ENCODE results near the gene SPC24. TPM values are rescaled to one million over a fixed set of nuclear protein-coding genes. Genes with fewer than 3 reads are reported as not detected.

SPC24 gene
- total RNA-seq, 1 experiment from 2014 or later, result 33.9 TPM

DNA sequence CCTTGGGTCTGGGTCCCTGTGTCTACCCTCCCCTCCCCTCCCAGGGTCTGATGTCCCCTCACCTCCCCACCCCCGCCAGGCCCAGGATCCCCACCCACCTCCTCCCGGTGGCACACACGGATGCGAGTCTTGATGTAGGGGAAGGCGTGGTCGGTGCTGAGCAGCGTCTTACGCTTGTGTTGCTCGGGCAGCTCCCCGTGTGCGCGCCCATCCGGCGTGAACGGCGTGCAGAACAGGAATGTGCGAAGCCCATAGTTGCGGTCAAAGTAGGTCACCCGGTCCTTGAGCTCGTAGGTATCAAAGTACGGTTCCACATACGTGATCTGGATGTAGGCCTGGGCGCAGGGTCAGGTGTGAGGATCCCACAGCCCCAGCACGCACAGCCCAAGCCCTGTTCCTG lies 46.2 kb upstream of the SPC24 start:
- no TSS peak for BruUV-seq (replicated peaks)
- Histone ChIP-seq H3K79me2 (ENCODE audit: insufficient read depth, low read length) (no peaks in the 10 kb centered on the region), H3K4me1 (ENCODE audit: control insufficient read depth in 1 of 2, insufficient read depth in 2 of 2, low read length in 2 of 2) (peaks cover 19 to 31% of the 10 kb centered on the region in 2 experiments), H2AFZ (ENCODE audit: low read depth, low read length, poor library complexity, severe bottlenecking) (no peak overlapping the region), H3K9ac (ENCODE audit: low read length) (no peak overlapping the region), H3K27me3 (ENCODE audit: insufficient read depth, low read length) (no peaks in the 10 kb centered on the region), H3K36me3 (ENCODE audit: control insufficient read depth in 1 of 2, insufficient read depth in 2 of 2, low read length in 2 of 2) (peaks cover 0 to 3% of the 10 kb centered on the region in 2 experiments; a peak in 1 of 4 replicates), H3K4me3 (replicated peaks in 1 of 2; ENCODE audit: low read depth in 1 of 2, low read length in 2 of 2) (no peak overlapping the region), H3K27ac (ENCODE audit: low read depth, low read length) (no peak overlapping the region), H3K4me2 (ENCODE audit: low read length) (no peak overlapping the region), H4K20me1 (ENCODE audit: insufficient read depth) (no peaks in the 10 kb centered on the region), H3K9me2 (ENCODE audit: insufficient read depth) (no peaks in the 10 kb centered on the region), H3K9me3 (ENCODE audit: control insufficient read depth in 1 of 2, insufficient read depth in 1 of 2, low read depth in 1 of 2, low read length in 2 of 2) (no peaks in the 10 kb centered on the region)
- ATAC-seq, result no peak
- ChIA-PET POLR2A (no interaction called here), CTCF (interaction anchor here (1.0 kb wide), 1 partner anchor 64 kb away, joined by 4 read pairs; no protein-coding TSS in a partner anchor), RAD21 (ENCODE audit: low non-redundant PET in 1 of 2, low total read pairs in 2 of 2, uncharacterized antibody in 2 of 2, unreplicated experiment in 2 of 2) (no interaction called here)
- no peak for DNase-seq (ENCODE audit: low read depth, low spot score)
- TF ChIP-seq, protein P1, sequence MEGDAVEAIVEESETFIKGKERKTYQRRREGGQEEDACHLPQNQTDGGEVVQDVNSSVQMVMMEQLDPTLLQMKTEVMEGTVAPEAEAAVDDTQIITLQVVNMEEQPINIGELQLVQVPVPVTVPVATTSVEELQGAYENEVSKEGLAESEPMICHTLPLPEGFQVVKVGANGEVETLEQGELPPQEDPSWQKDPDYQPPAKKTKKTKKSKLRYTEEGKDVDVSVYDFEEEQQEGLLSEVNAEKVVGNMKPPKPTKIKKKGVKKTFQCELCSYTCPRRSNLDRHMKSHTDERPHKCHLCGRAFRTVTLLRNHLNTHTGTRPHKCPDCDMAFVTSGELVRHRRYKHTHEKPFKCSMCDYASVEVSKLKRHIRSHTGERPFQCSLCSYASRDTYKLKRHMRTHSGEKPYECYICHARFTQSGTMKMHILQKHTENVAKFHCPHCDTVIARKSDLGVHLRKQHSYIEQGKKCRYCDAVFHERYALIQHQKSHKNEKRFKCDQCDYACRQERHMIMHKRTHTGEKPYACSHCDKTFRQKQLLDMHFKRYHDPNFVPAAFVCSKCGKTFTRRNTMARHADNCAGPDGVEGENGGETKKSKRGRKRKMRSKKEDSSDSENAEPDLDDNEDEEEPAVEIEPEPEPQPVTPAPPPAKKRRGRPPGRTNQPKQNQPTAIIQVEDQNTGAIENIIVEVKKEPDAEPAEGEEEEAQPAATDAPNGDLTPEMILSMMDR (IDR thresholded peaks at IDR 0.05 in 2 of 3, conservative IDR thresholded peaks at IDR 0.05 in 1 of 3; ENCODE audit: borderline replicate concordance in 1 of 3, insufficient read depth in 1 of 3, low read depth in 2 of 3, low read length in 2 of 3), result no peak
- TF ChIP-seq ZNF274 (IDR thresholded peaks at IDR 0.05; ENCODE audit: low read depth, low read length), result no peak
- no peak for TF ChIP-seq SIN3A (IDR thresholded peaks at IDR 0.05; ENCODE audit: low read depth)
- TF ChIP-seq POLR2A (IDR thresholded peaks at IDR 0.05; ENCODE audit: borderline replicate concordance, extremely low read depth, insufficient read depth, insufficient read length), result no peak
- no peak for TF ChIP-seq EGR1 (IDR thresholded peaks at IDR 0.05; ENCODE audit: low read depth)
- no peak for TF ChIP-seq JUND (IDR thresholded peaks at IDR 0.05)
- no peak for TF ChIP-seq FOSL1 (IDR thresholded peaks at IDR 0.05; ENCODE audit: low read depth)
- TF ChIP-seq ELF1 (IDR thresholded peaks at IDR 0.05; ENCODE audit: borderline replicate concordance, low read depth), result no peak
- TF ChIP-seq SP1 (IDR thresholded peaks at IDR 0.05; ENCODE audit: low read depth), result no peak
- TF ChIP-seq EZH2phosphoT487 (IDR thresholded peaks at IDR 0.05; ENCODE audit: borderline replicate concordance), result no peak
- TF ChIP-seq, protein P2, sequence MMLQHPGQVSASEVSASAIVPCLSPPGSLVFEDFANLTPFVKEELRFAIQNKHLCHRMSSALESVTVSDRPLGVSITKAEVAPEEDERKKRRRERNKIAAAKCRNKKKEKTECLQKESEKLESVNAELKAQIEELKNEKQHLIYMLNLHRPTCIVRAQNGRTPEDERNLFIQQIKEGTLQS (IDR thresholded peaks at IDR 0.05), result no peak
- no peak for TF ChIP-seq RAD21 (IDR thresholded peaks at IDR 0.05; ENCODE audit: low read depth)
- TF ChIP-seq CBX3 (IDR thresholded peaks at IDR 0.05; ENCODE audit: low read depth), result no peak
- TF ChIP-seq, protein P3, sequence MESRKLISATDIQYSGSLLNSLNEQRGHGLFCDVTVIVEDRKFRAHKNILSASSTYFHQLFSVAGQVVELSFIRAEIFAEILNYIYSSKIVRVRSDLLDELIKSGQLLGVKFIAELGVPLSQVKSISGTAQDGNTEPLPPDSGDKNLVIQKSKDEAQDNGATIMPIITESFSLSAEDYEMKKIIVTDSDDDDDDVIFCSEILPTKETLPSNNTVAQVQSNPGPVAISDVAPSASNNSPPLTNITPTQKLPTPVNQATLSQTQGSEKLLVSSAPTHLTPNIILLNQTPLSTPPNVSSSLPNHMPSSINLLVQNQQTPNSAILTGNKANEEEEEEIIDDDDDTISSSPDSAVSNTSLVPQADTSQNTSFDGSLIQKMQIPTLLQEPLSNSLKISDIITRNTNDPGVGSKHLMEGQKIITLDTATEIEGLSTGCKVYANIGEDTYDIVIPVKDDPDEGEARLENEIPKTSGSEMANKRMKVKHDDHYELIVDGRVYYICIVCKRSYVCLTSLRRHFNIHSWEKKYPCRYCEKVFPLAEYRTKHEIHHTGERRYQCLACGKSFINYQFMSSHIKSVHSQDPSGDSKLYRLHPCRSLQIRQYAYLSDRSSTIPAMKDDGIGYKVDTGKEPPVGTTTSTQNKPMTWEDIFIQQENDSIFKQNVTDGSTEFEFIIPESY (IDR thresholded peaks at IDR 0.05; ENCODE audit: extremely low read depth, insufficient replicate concordance, low read length), result no peak
- no peak for TF ChIP-seq ZFX (IDR thresholded peaks at IDR 0.05)
- TF ChIP-seq CEBPB (IDR thresholded peaks at IDR 0.05; ENCODE audit: low read depth), result no peak
- no peak for TF ChIP-seq EZH2 (IDR thresholded peaks at IDR 0.05)
- intact Hi-C loops (cut with micrococcal nuclease), result loop anchor here (5.0 kb wide), 1 partner anchor 264 kb away; no protein-coding TSS in a partner anchor

Measured in HCT116 (cell line).